Peyer's patch (tissue), 4 donors: ENCODE measurements around the gene APLNR.

Source experiments
- POLR2A ChIP-seq, 2 donors: fragments of 450-650 bp; IDR thresholded peaks; one replicate each; pipeline ENCODE4 v1.5.1; 2017; ENCODE audit warnings: antibody characterized with exemption in 2 of 2, mild to moderate bottlenecking in 2 of 2, moderate library complexity in 2 of 2
- TF ChIP-seq, protein P1 (sequence below), 6 experiments: fragments of 450-650 bp in 4 of 6; fragments of 200-600 bp in 2 of 6; sonication (generic) in 1 of 6; IDR thresholded peaks; one replicate each; pipeline ENCODE4 v1.5.1; 2017 to 2019; ENCODE audit warnings: antibody characterized with exemption in 6 of 6, mild to moderate bottlenecking in 3 of 6, moderate library complexity in 1 of 6

GRCh38 chr11:57210781-57211180 is 26.3 kb downstream of the APLNR start:
- TF ChIP-seq, protein P1, sequence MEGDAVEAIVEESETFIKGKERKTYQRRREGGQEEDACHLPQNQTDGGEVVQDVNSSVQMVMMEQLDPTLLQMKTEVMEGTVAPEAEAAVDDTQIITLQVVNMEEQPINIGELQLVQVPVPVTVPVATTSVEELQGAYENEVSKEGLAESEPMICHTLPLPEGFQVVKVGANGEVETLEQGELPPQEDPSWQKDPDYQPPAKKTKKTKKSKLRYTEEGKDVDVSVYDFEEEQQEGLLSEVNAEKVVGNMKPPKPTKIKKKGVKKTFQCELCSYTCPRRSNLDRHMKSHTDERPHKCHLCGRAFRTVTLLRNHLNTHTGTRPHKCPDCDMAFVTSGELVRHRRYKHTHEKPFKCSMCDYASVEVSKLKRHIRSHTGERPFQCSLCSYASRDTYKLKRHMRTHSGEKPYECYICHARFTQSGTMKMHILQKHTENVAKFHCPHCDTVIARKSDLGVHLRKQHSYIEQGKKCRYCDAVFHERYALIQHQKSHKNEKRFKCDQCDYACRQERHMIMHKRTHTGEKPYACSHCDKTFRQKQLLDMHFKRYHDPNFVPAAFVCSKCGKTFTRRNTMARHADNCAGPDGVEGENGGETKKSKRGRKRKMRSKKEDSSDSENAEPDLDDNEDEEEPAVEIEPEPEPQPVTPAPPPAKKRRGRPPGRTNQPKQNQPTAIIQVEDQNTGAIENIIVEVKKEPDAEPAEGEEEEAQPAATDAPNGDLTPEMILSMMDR (IDR thresholded peaks at IDR 0.05), result no peak
- TF ChIP-seq POLR2A (IDR thresholded peaks at IDR 0.05), result no peak
